Thymus (tissue), 11 donors: ENCODE results near the gene TRIO. TPM values are rescaled to one million over a fixed set of nuclear protein-coding genes. Genes with fewer than 3 reads are reported as not detected.
A peak's percentile ranks its signal among the peaks of the same experiment; 100 is the strongest.

Experiments
- DNase-seq, 9 donors: peaks; one replicate each; pipeline ENCODE4 v3.0.0-alpha.2; 2013; ENCODE audit warnings: low spot score in 9 of 9, low read depth in 6 of 9, missing footprints in 1 of 9
- H3K27ac ChIP-seq, 2 donors: one replicate each; pipeline ENCODE4 v1.5.1; 2013; ENCODE audit warnings: control low read depth in 1 of 2, low read depth in 1 of 2, low read length in 1 of 2, mild to moderate bottlenecking in 1 of 2, moderate library complexity in 1 of 2
- H3K27me3 ChIP-seq, 2 donors: one replicate each; pipeline ENCODE4 v1.5.1; 2013; ENCODE audit warnings: low read length in 1 of 2; ENCODE audit not compliant: control insufficient read depth in 2 of 2, insufficient read depth in 1 of 2
- H3K36me3 ChIP-seq, 2 donors: one replicate each; pipeline ENCODE4 v1.5.1; 2013; ENCODE audit warnings: low read length in 1 of 2, mild to moderate bottlenecking in 1 of 2, moderate library complexity in 1 of 2; ENCODE audit not compliant: control insufficient read depth in 2 of 2, insufficient read depth in 2 of 2
- H3K4me1 ChIP-seq, 2 donors: one replicate each; pipeline ENCODE4 v1.5.1; 2013; ENCODE audit warnings: low read length in 2 of 2; ENCODE audit not compliant: control insufficient read depth in 2 of 2, insufficient read depth in 2 of 2
- H3K4me3 ChIP-seq, 2 donors: one replicate each; pipeline ENCODE4 v1.5.1; 2013; ENCODE audit warnings: low read length in 2 of 2, control low read depth in 1 of 2, mild to moderate bottlenecking in 1 of 2
- H3K9me3 ChIP-seq, 2 donors: one replicate each; pipeline ENCODE4 v1.5.1; 2013; ENCODE audit warnings: low read length in 1 of 2, mild to moderate bottlenecking in 1 of 2; ENCODE audit not compliant: control insufficient read depth in 2 of 2, insufficient read depth in 1 of 2
- WGBS: extraction: QIAGEN DNeasy Blood & Tissue Kit; methylation state at CpG from one replicate; pipeline ENCODE4 v1.1.7; 2013; 5-methylcytosine and 5-hydroxymethylcytosine counted together
- polyA plus RNA-seq: library from polyadenylated mRNA; stranded (reverse); fragments of 200-250 nt; gene quantifications from one replicate; pipeline ENCODE4 v1.2.3, GENCODE V29; 2013
- total RNA-seq: library from RNA; stranded (reverse); fragments of 120-200 nt; gene quantifications from one replicate; pipeline ENCODE4 v1.2.4, GENCODE V29; 2013
- donor health status: healthy.

TRIO gene
- total and polyA plus RNA-seq, 2 donors = 26.9 to 52.1 TPM

DNA sequence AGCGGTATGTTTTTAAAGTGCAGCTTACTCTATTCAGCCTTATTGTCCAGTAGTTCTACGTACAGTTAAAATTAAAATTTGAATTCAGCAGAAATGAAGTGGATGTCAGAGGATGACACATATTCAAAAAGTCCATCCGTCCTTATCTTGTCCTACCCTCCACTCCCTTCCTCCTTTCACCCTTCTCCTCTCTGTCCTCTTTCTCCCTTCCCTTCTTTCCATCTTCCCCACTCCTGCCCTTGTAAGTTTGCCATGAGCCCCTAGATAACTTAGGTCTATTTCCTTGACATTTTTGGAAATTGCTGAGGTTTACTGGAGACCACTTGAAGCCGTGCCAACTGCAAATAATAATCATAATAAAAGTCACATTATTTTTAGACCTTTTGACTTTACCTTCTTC is 67.6 kb downstream of the TRIO start:
- DNase-seq = no peak
- no peaks in the 10 kb centered on the region for H3K9me3 ChIP-seq
- H3K36me3 ChIP-seq = no peaks in the 10 kb centered on the region
- H3K4me1 ChIP-seq = peaks cover 25 to 61% of the 10 kb centered on the region in 2 donors
- 92% methylated on average over 4 of the region's 4 CpGs for whole genome bisulfite sequencing
- H3K4me3 ChIP-seq = no peak overlapping the region
- H3K27me3 ChIP-seq = no peaks in the 10 kb centered on the region
- H3K27ac ChIP-seq = no peak overlapping the region

GRCh38 chr5:14211818-14212803 is 69.0 kb downstream of the TRIO start:
- Histone ChIP-seq H3K27ac (peak overlapping the region; percentile 73 to 93), H3K9me3 (no peaks in the 10 kb centered on the region), H3K36me3 (no peaks in the 10 kb centered on the region), H3K4me1 (peaks cover 36 to 64% of the 10 kb centered on the region in 2 donors), H3K27me3 (no peaks in the 10 kb centered on the region), H3K4me3 (no peak overlapping the region)
- 63% methylated on average over 5 of the region's 5 CpGs for WGBS
- DNase-seq = peak in 1 of 9 donors; percentile 64

DNA sequence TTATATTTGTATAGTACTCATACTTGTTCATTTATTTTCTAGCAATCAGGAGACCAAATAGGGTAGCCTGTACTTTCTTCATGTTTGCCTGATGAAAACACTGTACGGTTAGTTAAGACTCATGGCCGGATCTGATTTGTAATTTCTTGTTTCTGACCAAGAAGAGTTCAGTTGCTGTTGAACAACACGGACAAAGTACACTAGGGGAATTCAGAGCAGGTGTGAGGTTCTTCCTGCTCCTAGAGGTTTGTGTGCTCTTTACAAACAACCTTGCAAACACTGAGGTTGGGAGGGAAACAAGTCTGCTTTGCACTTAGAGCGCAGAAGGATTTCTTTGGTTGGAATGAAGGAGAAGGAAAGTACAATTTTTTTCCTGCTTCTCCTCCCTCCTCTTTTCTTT is 69.7 kb downstream of the TRIO start:
- WGBS = 30% methylated on average over 4 of the region's 4 CpGs
- H3K27me3 ChIP-seq = no peaks in the 10 kb centered on the region
- peaks cover 43 to 66% of the 10 kb centered on the region in 2 donors for H3K4me1 ChIP-seq
- DNase-seq = peak in 2 of 9 donors; percentile 62 to 80
- H3K4me3 ChIP-seq = no peak overlapping the region
- peak overlapping the region in 1 of 2 donors; percentile 93 for H3K27ac ChIP-seq
- no peaks in the 10 kb centered on the region for H3K36me3 ChIP-seq
- H3K9me3 ChIP-seq = no peaks in the 10 kb centered on the region

GRCh38 chr5:14213253-14213652 is 70.1 kb downstream of the TRIO start:
- Histone ChIP-seq H3K9me3 (no peaks in the 10 kb centered on the region), H3K27me3 (no peaks in the 10 kb centered on the region), H3K27ac (peak overlapping the region in 1 of 2 donors; percentile 93), H3K36me3 (no peaks in the 10 kb centered on the region), H3K4me1 (peaks cover 46 to 69% of the 10 kb centered on the region in 2 donors), H3K4me3 (no peak overlapping the region)
- no peak for DNase-seq
- WGBS = 97% methylated on average over 1 of the region's 1 CpG

DNA sequence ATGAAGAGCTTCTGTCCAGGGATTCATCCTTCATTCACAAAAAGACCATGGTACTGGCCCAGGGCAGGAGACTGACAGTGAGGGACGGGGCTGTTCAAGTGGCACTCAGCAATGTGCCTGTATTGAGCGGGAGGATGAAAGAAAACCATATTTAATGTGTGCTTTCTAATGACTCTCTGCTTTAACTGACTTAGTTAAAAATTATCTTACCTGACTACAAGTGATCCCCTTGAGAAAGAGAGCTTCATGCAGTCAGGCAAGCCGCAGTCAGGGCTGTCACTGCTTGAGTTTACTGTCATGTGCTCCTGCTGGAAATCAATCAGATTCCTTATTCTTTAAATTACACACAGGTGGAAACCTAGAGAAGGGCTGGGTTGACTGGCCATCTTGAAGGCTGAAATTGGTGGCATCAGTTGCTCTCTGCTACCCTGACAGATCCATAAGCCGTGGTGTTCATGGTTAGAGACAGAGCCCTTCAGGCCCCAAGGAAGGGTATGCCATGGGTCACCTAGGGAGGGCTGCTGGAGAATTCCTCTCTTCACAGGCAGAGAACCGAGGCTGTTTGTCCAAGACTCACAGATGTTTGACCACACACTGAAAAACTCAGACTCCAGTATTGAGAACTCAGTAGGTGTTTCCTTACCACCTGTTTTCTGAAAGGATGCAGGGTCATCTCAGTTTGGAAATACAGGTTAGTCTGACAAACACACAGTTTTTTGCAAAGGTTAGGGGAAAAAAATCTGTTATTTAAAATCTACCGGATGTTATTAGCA is 70.9 kb downstream of the TRIO start:
- Histone ChIP-seq H3K4me1 (peaks cover 52 to 69% of the 10 kb centered on the region in 2 donors), H3K4me3 (no peak overlapping the region), H3K36me3 (no peaks in the 10 kb centered on the region), H3K27me3 (no peaks in the 10 kb centered on the region), H3K27ac (peak overlapping the region in 1 of 2 donors; percentile 74), H3K9me3 (no peaks in the 10 kb centered on the region)
- DNase-seq = no peak
- 77% methylated on average over 6 of the region's 6 CpGs for WGBS

- no peaks in the 10 kb centered on the region for H3K9me3 ChIP-seq
- H3K4me1 ChIP-seq = peaks cover 61 to 71% of the 10 kb centered on the region in 2 donors
- no peaks in the 10 kb centered on the region for H3K27me3 ChIP-seq
- WGBS = 81% methylated on average over 6 of the region's 6 CpGs
- no peak for DNase-seq
- H3K4me3 ChIP-seq = no peak overlapping the region
- H3K36me3 ChIP-seq = no peaks in the 10 kb centered on the region
- peak overlapping the region in 1 of 2 donors; percentile 97 for H3K27ac ChIP-seq
Measured at GRCh38 chr5:14215901-14216300, 72.8 kb downstream of the TRIO start.

GRCh38 chr5:14216372-14216771 is 73.2 kb downstream of the TRIO start:
- no peaks in the 10 kb centered on the region for H3K27me3 ChIP-seq

GRCh38 chr5:14216902-14217301 is 73.8 kb downstream of the TRIO start:
- Histone ChIP-seq H3K27me3 (no peaks in the 10 kb centered on the region), H3K4me3 (no peak overlapping the region), H3K36me3 (no peaks in the 10 kb centered on the region), H3K27ac (peak overlapping the region in 1 of 2 donors; percentile 97), H3K9me3 (no peaks in the 10 kb centered on the region), H3K4me1 (peaks cover 67 to 78% of the 10 kb centered on the region in 2 donors)
- DNase-seq = no peak
- WGBS = 98% methylated on average over 7 of the region's 7 CpGs

More at GRCh38 chr5:14216372-14216771, 73.2 kb downstream of the TRIO start:
- Histone ChIP-seq H3K9me3 (no peaks in the 10 kb centered on the region), H3K27ac (peak overlapping the region in 1 of 2 donors; percentile 97), H3K36me3 (no peaks in the 10 kb centered on the region), H3K4me1 (peaks cover 65 to 76% of the 10 kb centered on the region in 2 donors), H3K4me3 (no peak overlapping the region)
- 94% methylated on average over 2 of the region's 2 CpGs for WGBS
- DNase-seq = no peak

- DNase-seq = no peak
Measured at GRCh38 chr5:14217587-14217986, 74.4 kb downstream of the TRIO start.

More at GRCh38 chr5:14217587-14217986, 74.4 kb downstream of the TRIO start:
- H3K36me3 ChIP-seq = no peaks in the 10 kb centered on the region
- H3K4me3 ChIP-seq = no peak overlapping the region
- 89% methylated on average over 4 of the region's 4 CpGs for WGBS
- H3K27me3 ChIP-seq = no peaks in the 10 kb centered on the region
- no peaks in the 10 kb centered on the region for H3K9me3 ChIP-seq
- H3K27ac ChIP-seq = peak overlapping the region; percentile 54 to 97
- peaks cover 67 to 78% of the 10 kb centered on the region in 2 donors for H3K4me1 ChIP-seq
